H1 (cell line): ENCODE results near the gene ARMC3. TPM values are rescaled to one million over a fixed set of nuclear protein-coding genes. Genes with fewer than 3 reads are reported as not detected.
A peak's percentile ranks its signal among the peaks of the same experiment; 100 is the strongest.

Experiments used
- CTCF ChIA-PET: fragments of 300-600 bp; sonication (Branson Sonifier 250); formaldehyde crosslinking; loops from one replicate; lab custom pipeline; 2021; ENCODE audit not compliant: partially characterized antibody; lab: Charles Lee
- POLR2A ChIA-PET: fragments of 300-600 bp; sonication (Branson Sonifier 250); formaldehyde crosslinking; loops from one replicate; lab custom pipeline; 2021; ENCODE audit warnings: inconsistent platforms; ENCODE audit not compliant: partially characterized antibody; lab: Charles Lee
- DNase-seq, 2 experiments: peaks; one replicate each; pipeline versions ENCODE4 v3.0.0 to v3.0.0-alpha.2; 2010 to 2022; ENCODE audit warnings: low spot score in 2 of 2, low read depth in 1 of 2, mixed read lengths in 1 of 2
- FAIRE-seq: peaks from 2 replicates; lab custom pipeline; 2011; peaks lifted over from hg19 to GRCh38; lab: Jason Lieb, UNC
- H2AFZ ChIP-seq: 2 replicates; pipeline ENCODE4 v1.8.1; 2012; ENCODE audit warnings: low read length, inconsistent platforms
- H2AK5ac ChIP-seq: 2 replicates; pipeline ENCODE4 v1.6.1; 2013; ENCODE audit warnings: low read depth, low read length
- H2BK120ac ChIP-seq: replicated peaks from 2 replicates; pipeline ENCODE3; 2013; ENCODE audit warnings: low read depth, low read length, inconsistent platforms
- H2BK12ac ChIP-seq: 2 replicates; pipeline ENCODE4 v1.6.1; 2013; ENCODE audit warnings: low read depth, low read length
- H2BK15ac ChIP-seq: 2 replicates; pipeline ENCODE4 v1.6.1; 2013; ENCODE audit warnings: low read length
- H2BK20ac ChIP-seq: 2 replicates; pipeline ENCODE4 v1.6.1; 2013; ENCODE audit warnings: low read length
- H2BK5ac ChIP-seq: 2 replicates; pipeline ENCODE4 v1.6.1; 2013; ENCODE audit warnings: low read depth, low read length
- H3K14ac ChIP-seq: 2 replicates; pipeline ENCODE4 v1.6.1; 2013; ENCODE audit warnings: inconsistent platforms; ENCODE audit not compliant: insufficient read length
- H3K18ac ChIP-seq: 2 replicates; pipeline ENCODE4 v1.6.1; 2013; ENCODE audit warnings: low read length; ENCODE audit errors: extremely low read depth
- H3K23ac ChIP-seq: 2 replicates; pipeline ENCODE4 v1.6.1; 2013; ENCODE audit warnings: inconsistent platforms; ENCODE audit not compliant: insufficient read length
- H3K23me2 ChIP-seq: 2 replicates; pipeline ENCODE4 v1.6.1; 2013; ENCODE audit warnings: low read depth, low read length
- H3K27ac ChIP-seq: 2 replicates; pipeline ENCODE4 v1.6.1; 2011; ENCODE audit warnings: low read depth, low read length, inconsistent platforms
- H3K27me3 ChIP-seq, 4 experiments: replicated peaks in 1 of 4; 1 replicate in 1 of 4; 2 replicates in 3 of 4; pipeline versions ENCODE4 v1.6.1 to v1.8.1; 2011 to 2013; ENCODE audit warnings: low read length in 3 of 4, mild to moderate bottlenecking in 3 of 4, inconsistent platforms in 2 of 4, mixed read lengths in 2 of 4, moderate library complexity in 1 of 4; ENCODE audit not compliant: control insufficient read depth in 3 of 4, insufficient read depth in 3 of 4; ENCODE audit errors: extremely low read depth in 1 of 4
- H3K36me3 ChIP-seq, 4 experiments: 2 replicates each; pipeline versions ENCODE4 v1.6.1 to v1.8.1; 2011 to 2013; ENCODE audit warnings: mild to moderate bottlenecking in 4 of 4, low read length in 3 of 4, moderate library complexity in 2 of 4, control low read depth in 1 of 4, inconsistent platforms in 1 of 4; ENCODE audit not compliant: insufficient read depth in 4 of 4, control insufficient read depth in 2 of 4
- H3K4ac ChIP-seq: replicated peaks from 2 replicates; pipeline ENCODE3; 2013; ENCODE audit warnings: low read length, low read depth, mixed read lengths, inconsistent platforms; ENCODE audit not compliant: insufficient read length
- H3K4me1 ChIP-seq, 4 experiments: replicated peaks in 1 of 4; 1 replicate in 1 of 4; 2 replicates in 3 of 4; pipeline versions ENCODE4 v1.6.1 to v1.8.1; 2011 to 2013; ENCODE audit warnings: low read length in 3 of 4, inconsistent platforms in 2 of 4, mixed read lengths in 1 of 4; ENCODE audit not compliant: insufficient read depth in 4 of 4, control insufficient read depth in 3 of 4
- H3K4me2 ChIP-seq, 2 experiments: 2 replicates each; pipeline versions ENCODE4 v1.6.1 to v1.8.1; 2011 to 2013; ENCODE audit warnings: low read depth in 2 of 2, low read length in 2 of 2, control low read depth in 1 of 2, inconsistent platforms in 1 of 2, mild to moderate bottlenecking in 1 of 2; ENCODE audit not compliant: insufficient read depth in 1 of 2
- H3K4me3 ChIP-seq, 4 experiments: fragments of 200-600, 300-600 bp in 1 of 4; sonication (generic), shearing (Covaris generic), sonication (Bioruptor Twin) in 1 of 4; 2 replicates each; pipeline versions ENCODE4 v1.5.1 to v1.8.1; 2011 to 2016; ENCODE audit warnings: low read length in 4 of 4, low read depth in 3 of 4, control low read depth in 2 of 4, inconsistent platforms in 2 of 4, mild to moderate bottlenecking in 2 of 4, mixed read lengths in 1 of 4, moderate library complexity in 1 of 4; ENCODE audit not compliant: insufficient read depth in 2 of 4; ENCODE audit errors: extremely low read depth in 1 of 4
- H3K56ac ChIP-seq: replicated peaks from 2 replicates; pipeline ENCODE3; 2013; ENCODE audit warnings: low read depth, mild to moderate bottlenecking, mixed read lengths, low read length, inconsistent platforms; ENCODE audit not compliant: insufficient read length
- H3K79me1 ChIP-seq: 2 replicates; pipeline ENCODE4 v1.6.1; 2013; ENCODE audit warnings: low read depth, low read length, control low read depth
- H3K79me2 ChIP-seq, 2 experiments: 2 replicates each; pipeline versions ENCODE4 v1.6.1 to v1.8.1; 2012 to 2013; ENCODE audit warnings: low read length in 2 of 2, mild to moderate bottlenecking in 2 of 2, inconsistent platforms in 1 of 2; ENCODE audit not compliant: insufficient read depth in 2 of 2, control insufficient read depth in 1 of 2
- H3K9ac ChIP-seq, 4 experiments: replicated peaks in 1 of 4; 1 replicate in 1 of 4; 2 replicates in 3 of 4; pipeline versions ENCODE4 v1.6.1 to v1.8.1; 2011 to 2013; ENCODE audit warnings: low read depth in 3 of 4, low read length in 3 of 4, control low read depth in 2 of 4, mild to moderate bottlenecking in 2 of 4, moderate library complexity in 2 of 4, inconsistent platforms in 1 of 4; ENCODE audit errors: extremely low read depth in 1 of 4
- H3K9me3 ChIP-seq, 2 experiments: 2 replicates each; pipeline versions ENCODE4 v1.6.1 to v1.8.1; 2012 to 2013; ENCODE audit warnings: mild to moderate bottlenecking in 2 of 2, moderate library complexity in 2 of 2, control low read depth in 1 of 2, inconsistent platforms in 1 of 2, low read depth in 1 of 2, low read length in 1 of 2, mixed read lengths in 1 of 2; ENCODE audit not compliant: insufficient read depth in 2 of 2
- H4K20me1 ChIP-seq, 2 experiments: replicated peaks in 1 of 2; 2 replicates each; pipeline versions ENCODE3 to v1.8.1; 2011 to 2013; ENCODE audit warnings: inconsistent platforms in 2 of 2, low read length in 2 of 2, mild to moderate bottlenecking in 1 of 2; ENCODE audit not compliant: insufficient read depth in 2 of 2, control insufficient read depth in 1 of 2
- H4K5ac ChIP-seq: 2 replicates; pipeline ENCODE4 v1.6.1; 2013; ENCODE audit warnings: low read length, low read depth, mixed read lengths, inconsistent platforms; ENCODE audit not compliant: insufficient read length
- H4K8ac ChIP-seq: 2 replicates; pipeline ENCODE4 v1.8.0; 2013; ENCODE audit warnings: mild to moderate bottlenecking, moderate library complexity, low read length, inconsistent platforms; ENCODE audit not compliant: insufficient read depth; ENCODE audit errors: extremely low read depth
- H4K91ac ChIP-seq: replicated peaks from 2 replicates; pipeline ENCODE3; 2013; ENCODE audit warnings: low read length, mixed read lengths, inconsistent platforms; ENCODE audit not compliant: insufficient read length
- BCL11A ChIP-seq, 2 experiments: IDR thresholded peaks; one replicate each; pipeline ENCODE4 v1.6.1; 2011; ENCODE audit warnings: low read depth in 2 of 2, low read length in 2 of 2, mild to moderate bottlenecking in 2 of 2
- BRCA1 ChIP-seq: IDR thresholded peaks from 2 replicates; pipeline ENCODE4 v1.6.1; 2012; ENCODE audit warnings: low read depth, low read length, improper control_type of control experiment
- CBX8 ChIP-seq: fragments of 300-800, 300-1000 bp; sonication (generic); IDR thresholded peaks from 2 replicates; pipeline ENCODE4 v1.7.1; 2016; ENCODE audit warnings: low read depth, low read length, borderline replicate concordance
- CEBPB ChIP-seq: IDR thresholded peaks from 2 replicates; pipeline ENCODE4 v1.6.1; 2012; ENCODE audit warnings: low read depth, low read length
- CHD2 ChIP-seq: IDR thresholded peaks from 2 replicates; pipeline ENCODE4 v1.6.1; 2012; ENCODE audit warnings: low read length, improper control_type of control experiment
- CREB1 ChIP-seq: IDR thresholded peaks from 2 replicates; pipeline ENCODE4 v1.6.1; 2012; ENCODE audit warnings: inconsistent platforms
- FOSL1 ChIP-seq: IDR thresholded peaks from 2 replicates; pipeline ENCODE4 v1.6.1; 2011; ENCODE audit warnings: mild to moderate bottlenecking, low read depth, low read length, moderate library complexity; ENCODE audit not compliant: insufficient read depth
- HDAC6 ChIP-seq: IDR thresholded peaks from one replicate; pipeline ENCODE4 v1.7.1; 2012; ENCODE audit warnings: low read depth, mild to moderate bottlenecking, inconsistent platforms, low read length, moderate library complexity
- KDM5A ChIP-seq: fragments of 200-600 bp; IDR thresholded peaks from 2 replicates; pipeline ENCODE4 v1.7.1; 2012; ENCODE audit warnings: mild to moderate bottlenecking, low read length, inconsistent platforms, mixed read lengths
- PHF8 ChIP-seq: fragments of 200-600 bp; sonication (generic); conservative IDR thresholded peaks from 2 replicates; pipeline ENCODE4 v1.7.1; 2012; ENCODE audit warnings: low read depth, mild to moderate bottlenecking, inconsistent platforms, low read length, moderate library complexity
- RBBP5 ChIP-seq: IDR thresholded peaks from 2 replicates; pipeline ENCODE4 v1.7.1; 2012; ENCODE audit warnings: low read depth, mild to moderate bottlenecking, inconsistent platforms, low read length, moderate library complexity, borderline replicate concordance
- SIX5 ChIP-seq: IDR thresholded peaks from 2 replicates; pipeline ENCODE4 v1.6.1; 2011; ENCODE audit warnings: mild to moderate bottlenecking, low read depth, low read length
- SP1 ChIP-seq: IDR thresholded peaks from 2 replicates; pipeline ENCODE4 v1.6.1; 2011; ENCODE audit warnings: low read depth, low read length
- TAF1 ChIP-seq: IDR thresholded peaks from 2 replicates; pipeline ENCODE4 v1.6.1; 2011; ENCODE audit warnings: mild to moderate bottlenecking, low read depth, low read length
- USF2 ChIP-seq: IDR thresholded peaks from 2 replicates; pipeline ENCODE4 v1.6.1; 2011; ENCODE audit warnings: low read length, improper control_type of control experiment
- WGBS, 2 experiments: shearing (Covaris generic) in 1 of 2; methylation state at CpG; one replicate each; pipeline versions ENCODE4 v1.1.6 to v1.1.7; 2013 to 2015; ENCODE audit warnings: low lambda C conversion rate in 2 of 2, mixed read lengths in 2 of 2, inconsistent platforms in 1 of 2, low coverage in 1 of 2, missing lambda C conversion rate in 1 of 2; ENCODE audit not compliant: insufficient replicate concordance in 2 of 2, insufficient coverage in 1 of 2, insufficient read length in 1 of 2; ENCODE audit errors: extremely low coverage in 1 of 2, missing lambda C conversion rate in 1 of 2; 5-methylcytosine and 5-hydroxymethylcytosine counted together
- polyA plus RNA-seq, 7 experiments: library from polyadenylated mRNA; depleted of rRNA in 3 of 7; stranded (reverse) in 5 of 7; unstranded in 2 of 7; fragments of >200 nt in 5 of 7; fragments of 200-250 nt in 2 of 7; gene quantifications; 1 replicate in 5 of 7; 2 replicates in 1 of 7; 4 replicates in 1 of 7; pipeline versions ENCODE4 v1.2.1 to v1.2.3, GENCODE V29; 2011 to 2013; ENCODE audit warnings: missing spikeins in 2 of 7, mixed read lengths in 2 of 7
- total RNA-seq: library from RNA; stranded (reverse); fragmentation: NEBNext Ultra II Directional; extraction: Animal tissue kit (Norgen Biotek cat#: 25700); gene quantifications from 2 replicates; pipeline ENCODE4 v1.2.1, GENCODE V29; 2021

ARMC3 gene
- total and polyA plus RNA-seq, 2 of the 8 experiments (the other 6 are each of a cell fraction or from before 2014, with no cell fraction given), result 0.15 TPM

- Histone ChIP-seq H2BK5ac (no peak overlapping the region), H4K5ac (no peak overlapping the region), H3K79me1 (no peaks in the 10 kb centered on the region), H2BK20ac (no peak overlapping the region), H3K9ac (no peak overlapping the region), H2BK12ac (no peak overlapping the region), H2BK120ac (no peak overlapping the region), H3K9me3 (no peaks in the 10 kb centered on the region), H2AK5ac (no peak overlapping the region), H3K18ac (no peak overlapping the region), H3K27me3 (no peaks in the 10 kb centered on the region), H4K8ac (no peak overlapping the region), H3K4me2 (no peak overlapping the region), H4K20me1 (no peaks in the 10 kb centered on the region), H3K56ac (no peak overlapping the region), H3K4ac (no peak overlapping the region), H3K23ac (no peak overlapping the region), H3K4me3 (no peak overlapping the region), H4K91ac (no peak overlapping the region), H3K4me1 (peaks cover 2 to 9% (median 6%) of the 10 kb centered on the region in 4 experiments; a peak in 2 of 7 replicates), H3K27ac (no peak overlapping the region), H3K23me2 (no peaks in the 10 kb centered on the region), H2BK15ac (no peak overlapping the region), H3K36me3 (no peaks in the 10 kb centered on the region), H3K14ac (no peak overlapping the region), H3K79me2 (no peaks in the 10 kb centered on the region), H2AFZ (0 out of 2 replicates have a peak overlapping the region, but pooled peaks have one; percentile 36)
- POLR2A ChIA-PET, result no interaction called here
- no peak for FAIRE-seq
- CTCF ChIA-PET, result interaction anchor here (0.5 to 1.9 kb wide), 4 partner anchors 59 to 151 kb away, joined by 3 to 9 read pairs (median 5); no protein-coding TSS in a partner anchor
- 94% methylated on average over 12 of the region's 12 CpGs; no CpG with 5 or more reads in 1 of the 2 experiments for WGBS, 2 experiments
- no peak for DNase-seq
- TF ChIP-seq BCL11A (IDR thresholded peaks at IDR 0.05; ENCODE audit: low read depth in 2 of 2, low read length in 2 of 2), result no peak
- no peak for TF ChIP-seq SIX5
- no peak for TF ChIP-seq FOSL1
- TF ChIP-seq PHF8, result no peak
- TF ChIP-seq TAF1, result no peak
- no peak for TF ChIP-seq BRCA1
- TF ChIP-seq KDM5A, result no peak
- TF ChIP-seq CEBPB, result no peak
- no peak for TF ChIP-seq CHD2
- TF ChIP-seq USF2, result no peak
- TF ChIP-seq SP1, result no peak
- no peak for TF ChIP-seq RBBP5
- no peak for TF ChIP-seq CBX8
- no peak for TF ChIP-seq HDAC6
- no peak for TF ChIP-seq CREB1
These were observed 139.5 kb downstream of the ARMC3 start for GRCh38 chr10:23067337-23067736.
